IPS-NIHi7 (cell line): ENCODE results near the gene PTPN2.
A peak's percentile ranks its signal among the peaks of the same experiment; 100 is the strongest.
"Not testable (repeated sequence)": the region's sequence is repeated elsewhere in the genome, so short reads cannot be mapped to it uniquely, and the experiment has no call there.

Source experiments
- DNase-seq: peaks from one replicate; pipeline ENCODE4 v3.0.0; 2012; ENCODE audit warnings: mixed read lengths; ENCODE audit errors: extremely low spot score

PTPN2 gene

DNA sequence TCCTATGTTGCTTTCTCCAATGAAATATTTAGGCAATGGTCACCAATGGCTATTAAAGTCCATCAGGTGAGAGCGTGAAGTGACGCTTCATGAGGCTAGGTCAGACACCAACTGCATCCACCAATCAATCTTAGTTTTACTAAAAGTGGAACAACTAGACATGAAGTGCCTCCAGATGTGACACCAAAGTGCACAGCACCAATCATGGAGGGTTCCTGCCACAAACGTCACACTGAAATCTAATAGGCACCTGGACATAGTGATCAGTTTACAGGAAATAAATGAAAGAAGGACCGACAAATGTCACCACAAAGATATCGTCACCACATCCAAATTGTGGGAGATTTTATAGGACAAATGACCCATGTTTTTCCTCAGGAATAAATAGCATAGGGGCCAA lies 110.7 kb downstream of the PTPN2 start:
- no peak for DNase-seq

DNA sequence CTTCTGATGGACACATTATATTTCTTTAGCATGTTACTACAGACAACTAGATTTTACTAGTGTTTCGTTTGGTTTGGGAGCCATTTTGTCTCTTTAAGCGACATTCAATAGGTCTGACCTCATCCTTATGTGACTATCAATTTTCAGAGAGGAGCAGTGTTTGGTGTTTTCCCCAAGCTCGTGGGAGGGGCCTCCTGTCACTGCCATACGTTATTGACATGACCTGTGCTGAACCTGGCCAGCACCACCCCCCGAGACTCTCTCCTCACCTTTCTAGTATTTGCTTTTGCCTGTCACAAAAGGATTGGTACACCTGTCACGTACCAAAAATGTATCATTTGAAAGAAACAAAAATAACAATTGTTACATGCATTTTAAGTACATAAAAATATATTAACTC lies 111.9 kb downstream of the PTPN2 start:
- DNase-seq, result no peak

DNA sequence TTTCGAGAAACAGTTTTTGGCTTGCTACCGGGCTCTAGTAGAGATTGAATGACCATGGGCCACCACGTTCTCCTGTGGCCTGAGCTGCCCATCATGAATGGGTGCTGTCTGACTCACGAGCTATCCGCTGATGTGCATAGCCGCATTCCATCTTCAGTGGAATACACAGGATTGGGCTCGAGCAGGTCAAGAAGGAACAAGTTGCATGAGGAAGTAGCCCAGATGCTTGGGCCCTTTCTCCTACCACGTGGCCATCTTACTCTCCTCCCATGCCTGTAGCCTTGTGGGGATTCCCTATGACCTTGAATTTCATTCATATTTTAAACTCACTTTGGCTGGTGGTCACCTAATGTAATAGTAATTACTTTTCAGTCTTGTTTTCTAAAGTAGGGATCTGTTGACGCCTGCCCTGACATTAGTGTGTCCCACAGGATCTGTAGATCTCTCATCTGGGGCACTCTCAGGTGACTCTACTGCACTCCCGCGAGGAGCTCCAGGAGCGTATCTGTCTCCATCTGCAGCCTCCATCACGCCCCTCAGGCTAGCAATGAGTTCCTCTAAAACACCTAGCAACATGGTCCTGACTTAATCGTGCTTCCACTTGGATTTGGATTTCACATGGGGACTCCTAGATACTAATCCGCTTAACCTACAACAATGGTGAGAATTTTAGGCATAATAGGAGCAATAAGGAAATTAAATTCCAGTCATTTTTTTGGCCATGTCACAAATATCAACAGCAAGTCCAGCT lies 113.4 kb downstream of the PTPN2 start:
- DNase-seq, result no peak

DNA sequence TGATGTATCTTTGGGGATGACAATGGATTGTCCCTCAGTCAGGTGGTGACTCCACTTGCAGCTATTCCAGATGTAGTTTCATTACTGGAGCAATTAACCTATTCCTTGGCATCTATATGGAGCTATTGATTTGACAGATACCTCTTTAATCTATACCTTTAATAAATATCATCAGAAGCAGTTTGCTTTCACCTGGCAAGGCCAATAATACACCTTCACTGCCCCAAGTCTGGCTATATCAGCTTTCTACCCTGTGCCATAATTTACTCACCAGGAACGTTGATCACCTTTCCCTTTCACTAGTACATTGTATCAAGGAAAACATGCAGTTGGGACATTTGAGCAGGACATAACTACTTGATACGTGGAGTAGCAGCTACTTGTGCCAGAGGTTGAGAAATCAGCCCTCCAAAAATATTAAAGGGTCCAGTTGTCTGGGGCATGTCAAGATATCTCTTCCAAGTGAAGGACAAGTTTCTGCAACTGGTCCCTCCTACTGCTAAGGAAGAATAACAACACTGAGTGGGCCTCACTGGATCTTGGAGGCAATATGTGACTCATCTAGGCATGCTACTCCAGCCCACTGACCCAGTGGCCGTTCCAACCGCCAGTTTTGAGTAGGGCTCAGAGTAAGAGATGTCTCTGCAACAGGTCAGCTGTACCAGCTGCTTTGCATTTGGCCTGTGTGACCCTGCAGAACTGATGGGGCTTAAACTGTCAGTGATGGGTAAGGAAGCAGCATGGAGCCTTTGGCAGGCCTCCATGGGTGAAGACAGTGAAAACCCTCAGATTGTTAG lies 114.2 kb downstream of the PTPN2 start:
- no peak for DNase-seq

DNA sequence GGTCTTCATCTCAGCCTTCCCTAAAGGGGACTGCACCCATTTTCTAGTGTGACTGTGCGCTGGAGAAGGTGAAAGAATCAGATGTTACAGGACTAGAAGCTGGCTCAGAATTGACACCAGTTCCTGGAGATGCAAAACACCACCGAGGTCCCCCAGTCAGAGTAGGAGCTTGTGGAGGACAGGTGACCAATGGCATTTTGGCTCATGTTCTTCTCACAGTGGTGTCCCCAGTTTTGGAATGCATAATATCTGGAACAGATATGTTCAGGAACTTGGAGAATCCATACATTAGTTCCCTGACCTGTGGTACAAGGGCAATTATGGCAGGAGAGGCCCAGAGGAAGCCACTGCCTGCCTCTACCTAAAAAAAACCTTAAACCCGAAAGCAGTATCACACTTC lies 114.9 kb downstream of the PTPN2 start:
- DNase-seq, result no peak

DNA sequence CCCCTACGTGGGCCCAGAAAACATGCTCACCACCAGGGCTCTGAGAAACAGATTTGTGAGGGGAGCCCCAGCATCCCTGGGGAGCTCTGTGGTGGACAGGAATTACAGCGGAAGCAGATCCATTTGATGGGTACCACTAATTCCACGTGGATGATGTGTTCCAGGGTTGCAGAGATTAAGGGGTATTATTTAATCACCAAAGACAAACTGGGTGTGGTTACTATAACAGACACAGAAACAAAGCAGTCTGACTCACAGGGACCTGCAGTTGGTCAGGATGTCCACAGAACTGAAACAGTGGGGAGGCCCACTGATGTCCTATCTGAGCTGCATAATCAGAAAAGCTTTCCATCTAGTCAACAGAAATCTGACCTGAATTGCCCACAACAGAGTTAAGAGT lies 115.4 kb downstream of the PTPN2 start:
- no peak for DNase-seq

DNA sequence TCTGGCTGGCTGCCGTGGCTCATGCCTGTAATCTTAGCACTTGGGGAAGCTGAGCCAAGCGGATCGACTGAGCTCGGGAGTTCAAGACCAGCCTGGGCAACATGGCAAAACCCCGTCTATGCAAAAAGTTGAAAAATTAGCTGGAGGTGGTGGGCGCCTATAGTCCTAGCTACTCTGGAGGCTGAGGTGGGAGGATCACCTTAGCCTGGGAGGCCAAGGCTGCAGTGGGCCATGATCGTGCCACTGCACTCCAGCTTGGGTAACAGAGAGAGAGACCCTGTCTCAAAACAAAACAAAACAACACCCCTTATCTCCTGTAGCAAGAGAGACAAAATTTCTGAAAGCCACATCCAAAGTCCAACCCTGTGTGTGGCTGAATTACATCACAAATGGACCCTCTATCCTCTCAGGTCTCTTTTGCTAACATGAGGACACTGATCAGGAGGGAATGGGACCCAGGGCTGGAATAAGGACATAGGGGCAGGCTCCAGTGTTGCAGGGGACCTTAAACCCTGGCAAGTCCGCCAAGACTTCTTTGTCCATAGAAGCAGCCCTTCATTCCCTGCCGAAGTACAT lies 116.4 kb downstream of the PTPN2 start:
- DNase-seq, result no peak

DNA sequence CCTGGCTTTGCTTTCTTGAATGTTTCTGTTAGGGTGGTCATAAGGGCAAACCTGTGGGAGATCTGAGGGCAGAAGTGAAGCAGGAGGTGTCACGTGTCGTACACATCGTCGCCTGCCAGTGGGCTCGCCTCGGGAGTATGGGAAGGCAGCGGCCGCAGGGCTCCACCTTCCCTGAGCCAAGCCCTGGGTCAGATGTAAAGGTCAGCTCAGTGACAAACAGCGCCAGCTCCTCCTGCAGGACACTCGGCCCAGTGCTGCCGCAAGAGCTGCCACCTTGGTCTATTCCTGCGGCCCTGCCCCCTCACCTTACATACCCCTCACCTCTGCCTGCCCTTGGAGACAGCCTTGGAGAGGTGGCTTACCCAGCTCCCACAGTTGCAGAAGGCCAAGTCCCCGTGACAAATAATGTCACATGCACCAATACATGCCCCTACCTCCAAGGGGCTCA lies 117.0 kb downstream of the PTPN2 start:
- peak; percentile 93 for DNase-seq

DNA sequence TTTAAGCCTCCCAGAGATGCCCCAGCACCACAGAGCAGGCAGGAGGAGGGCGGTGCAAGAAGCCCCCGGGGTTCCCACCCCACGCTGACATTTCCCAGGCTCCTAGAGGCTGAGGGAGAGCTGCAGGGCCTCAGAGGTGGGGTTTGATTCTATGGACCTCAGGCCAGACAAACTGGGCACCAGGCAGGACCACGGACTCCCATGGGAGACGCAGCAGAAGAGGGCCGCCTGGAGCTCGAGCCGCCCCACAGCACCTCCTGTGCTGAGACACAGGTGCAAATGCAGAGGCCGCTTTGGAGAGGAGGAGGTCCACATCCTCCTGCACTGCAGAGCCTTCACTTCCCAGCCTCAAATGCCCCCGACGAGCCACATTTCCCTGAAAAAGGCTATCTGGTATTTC lies 118.5 kb downstream of the PTPN2 start:
- DNase-seq, result no peak

DNA sequence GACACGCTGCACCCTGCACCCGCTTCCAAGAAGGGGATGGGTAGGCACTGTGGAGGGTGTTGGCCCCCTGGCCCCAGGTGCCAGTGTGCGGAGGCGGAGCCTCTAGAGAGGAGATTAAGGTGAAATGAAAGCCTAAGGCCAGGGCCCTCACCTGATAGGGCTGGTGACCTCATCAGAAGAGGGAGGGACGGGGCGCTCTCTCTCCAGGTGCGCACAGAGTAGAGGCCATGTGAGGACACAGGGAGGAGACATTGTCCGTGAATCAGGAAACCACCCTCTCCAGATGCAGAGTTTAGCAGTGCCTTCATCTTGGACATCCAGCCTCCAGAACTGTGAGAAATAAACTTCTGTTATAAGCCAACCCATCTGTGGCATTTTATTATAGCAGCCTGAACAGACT lies 118.9 kb downstream of the PTPN2 start:
- DNase-seq, result no peak

DNA sequence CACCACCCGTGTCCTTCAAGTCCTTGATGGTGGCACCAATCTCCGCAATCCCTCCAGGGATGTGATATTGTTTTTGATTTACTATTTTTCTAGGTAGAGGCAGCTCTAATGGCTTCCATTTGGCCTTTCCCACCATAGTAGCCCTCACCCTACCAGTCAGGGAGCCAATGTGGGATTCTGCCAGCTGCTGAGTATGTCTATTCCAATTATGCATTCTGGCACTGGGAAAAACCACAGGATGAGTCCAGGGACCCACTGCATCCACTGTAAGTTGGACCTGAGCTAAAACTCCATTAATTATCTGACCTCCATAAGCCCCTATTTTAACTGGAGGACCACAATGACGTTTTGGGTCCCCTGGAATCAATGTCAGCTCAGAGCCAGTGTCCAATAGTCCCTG lies 125.5 kb downstream of the PTPN2 start:
- not testable (repeated sequence) for DNase-seq

DNA sequence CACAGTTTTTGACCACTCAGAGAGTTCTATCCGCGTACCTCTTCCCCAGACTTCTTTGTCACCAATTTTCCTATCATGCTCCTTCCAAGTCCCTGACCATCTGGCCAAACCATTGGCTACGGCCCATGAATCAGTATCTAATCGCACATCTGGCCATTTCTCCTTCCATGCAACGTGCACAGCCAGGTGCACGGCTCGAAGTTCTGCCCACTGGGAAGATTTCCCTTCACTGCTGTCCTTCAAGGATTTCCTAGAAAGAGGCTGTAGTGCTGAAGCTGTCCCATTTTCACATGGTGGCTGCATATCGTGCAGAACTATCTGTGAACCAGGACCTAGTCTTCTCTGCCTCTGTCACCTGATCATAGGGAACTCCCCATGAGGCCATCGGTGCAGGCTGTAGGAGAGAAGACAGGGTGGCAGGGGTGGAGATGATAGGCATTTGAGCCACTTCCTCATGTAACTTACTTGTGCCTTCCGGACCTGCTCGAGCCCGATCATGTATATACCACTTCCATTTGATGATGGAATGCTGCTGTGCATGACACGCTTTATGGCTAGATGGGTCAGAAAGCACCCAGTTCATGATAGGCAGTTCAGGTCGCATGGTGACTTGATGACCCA lies 127.3 kb downstream of the PTPN2 start:
- not testable (repeated sequence) for DNase-seq

DNA sequence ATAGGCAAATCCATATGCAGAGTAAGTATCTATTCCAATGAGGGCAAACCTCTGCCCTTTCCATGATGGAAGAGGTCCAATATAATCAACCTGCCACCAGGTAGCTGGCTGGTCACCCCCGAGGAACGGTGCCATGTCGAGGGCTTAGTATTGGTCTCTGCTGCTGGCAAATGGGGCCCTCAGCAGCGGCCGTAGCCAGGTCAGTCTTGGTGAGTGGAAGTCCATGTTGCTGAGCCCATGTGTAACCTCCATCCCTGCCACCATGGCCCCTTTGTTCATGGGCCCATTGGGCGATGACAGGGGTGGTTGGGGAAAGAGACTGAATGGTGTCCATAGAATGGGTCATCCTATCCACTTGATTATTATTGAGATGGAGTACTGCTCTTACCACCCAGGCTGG lies 128.4 kb downstream of the PTPN2 start:
- not testable (repeated sequence) for DNase-seq

DNA sequence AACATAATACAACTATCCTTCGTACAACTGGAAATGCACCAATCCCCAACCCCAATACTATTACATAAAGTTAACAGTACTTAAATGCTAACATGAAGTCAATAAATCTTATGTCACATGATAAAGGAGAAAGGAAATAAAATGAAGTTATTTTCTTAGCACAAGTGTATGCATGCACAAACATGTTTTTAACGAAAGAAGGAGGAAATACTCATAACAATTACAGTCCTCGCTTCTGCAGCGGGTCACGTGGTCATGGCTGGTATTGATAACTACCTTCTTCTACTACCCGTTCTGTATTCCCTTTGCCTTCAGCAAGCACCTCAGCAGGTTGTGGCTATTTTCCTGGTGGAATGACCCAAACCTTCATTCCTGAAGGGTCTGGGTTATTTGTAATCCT lies 129.5 kb downstream of the PTPN2 start:
- DNase-seq, result no peak

DNA sequence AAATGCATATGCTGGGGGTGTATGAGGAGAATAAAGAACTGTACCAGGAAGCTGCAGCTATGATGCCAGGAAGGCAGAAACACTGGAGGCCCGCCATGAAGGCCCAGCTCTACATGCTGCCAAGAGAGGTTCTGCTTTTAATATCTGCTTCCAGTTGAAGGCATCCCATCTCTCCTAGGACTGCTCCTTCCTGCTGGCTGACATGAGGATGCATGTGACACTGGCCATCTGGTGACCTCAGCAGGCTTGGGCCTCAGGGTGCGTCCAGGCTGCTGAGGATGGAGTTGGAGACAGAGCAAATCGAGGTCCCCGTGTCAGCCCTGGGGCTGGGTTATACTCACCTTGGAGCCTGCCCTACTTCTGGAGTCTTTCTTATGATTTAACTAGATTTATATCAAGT lies 132.1 kb downstream of the PTPN2 start:
- DNase-seq, result no peak

DNA sequence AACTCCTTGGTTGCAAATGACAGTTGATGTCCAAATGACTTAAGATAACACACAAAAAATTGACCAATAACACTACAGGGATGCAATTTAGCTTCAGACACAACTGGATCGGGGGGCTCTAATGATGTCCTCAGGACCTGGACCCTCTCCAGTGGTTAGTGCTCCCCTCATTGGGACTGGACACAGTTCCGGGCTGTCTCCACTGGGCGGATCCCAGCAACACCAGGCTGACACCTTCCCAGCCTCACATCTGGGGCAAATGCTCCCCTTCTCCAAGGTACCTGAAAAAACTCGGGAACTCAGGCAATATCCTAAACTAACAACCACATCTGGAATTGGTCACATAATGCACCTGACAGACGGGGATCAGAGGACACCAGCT lies 132.5 kb downstream of the PTPN2 start:
- no peak for DNase-seq

DNA sequence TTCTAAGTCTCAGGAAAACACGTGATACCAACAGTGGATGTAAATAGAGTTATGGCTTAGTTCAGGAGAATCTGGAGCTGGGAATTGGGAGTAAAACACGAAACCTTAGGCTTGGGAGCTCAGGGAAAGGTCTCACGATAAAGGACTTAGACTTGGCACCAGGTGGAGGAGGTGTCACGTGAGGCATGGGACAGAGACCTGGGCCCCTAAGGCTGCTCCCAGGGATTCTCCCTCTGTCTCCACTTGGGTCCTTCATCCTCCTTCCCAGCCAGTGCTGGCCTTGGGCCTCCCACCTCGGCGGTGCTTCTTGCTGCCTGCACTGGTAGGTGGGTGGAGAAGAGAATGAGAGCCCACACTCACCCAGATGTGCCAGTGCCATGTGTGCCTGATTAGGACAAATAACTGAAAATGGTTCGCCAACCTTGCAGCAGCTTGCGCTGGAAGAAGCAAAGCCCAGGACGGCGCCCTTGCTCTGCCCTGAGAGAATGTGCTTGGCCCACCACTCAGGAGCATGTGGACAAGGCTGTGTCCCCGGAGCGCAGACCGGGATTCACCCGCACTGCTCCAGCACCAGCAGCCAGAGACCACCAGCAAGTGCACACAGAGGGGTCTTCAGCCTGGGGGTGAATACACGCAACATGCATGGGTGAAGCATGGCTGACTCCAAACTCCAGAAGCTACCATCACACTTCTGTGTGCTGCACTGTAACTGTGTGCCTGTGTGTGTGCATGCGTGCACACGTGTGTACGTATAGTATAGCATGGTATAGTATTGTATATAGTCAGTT lies 133.1 kb downstream of the PTPN2 start:
- no peak for DNase-seq

DNA sequence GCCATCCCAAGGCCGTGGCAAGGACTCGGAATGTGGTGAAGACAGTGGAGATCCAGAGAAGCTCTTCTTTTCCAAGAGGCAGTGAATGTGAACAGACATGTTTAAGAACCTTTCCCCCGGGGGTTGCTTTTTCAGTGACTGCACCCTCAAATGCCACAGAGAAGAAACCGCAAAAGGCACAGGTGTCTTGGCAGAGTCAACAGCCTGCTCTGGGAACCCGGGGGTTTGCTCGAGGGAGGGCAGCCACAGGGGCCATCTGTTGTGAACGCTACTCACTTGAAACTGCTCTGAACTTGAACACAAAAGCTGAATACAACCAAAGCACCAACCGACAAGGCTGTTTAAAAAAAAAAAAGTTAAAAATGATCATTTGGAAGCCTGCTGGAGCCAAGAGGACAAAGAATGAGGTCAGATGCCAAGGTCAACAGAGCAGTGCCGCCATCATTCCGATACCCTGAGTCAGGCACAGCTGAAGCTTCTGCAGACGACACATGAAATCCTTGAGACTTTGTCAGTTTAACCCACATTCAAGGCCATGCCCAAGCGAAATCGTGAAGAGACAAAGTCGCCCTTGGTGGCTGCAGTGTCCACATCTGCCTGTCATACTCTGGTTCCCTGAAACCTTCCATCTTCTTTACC lies 133.8 kb downstream of the PTPN2 start:
- no peak for DNase-seq

DNA sequence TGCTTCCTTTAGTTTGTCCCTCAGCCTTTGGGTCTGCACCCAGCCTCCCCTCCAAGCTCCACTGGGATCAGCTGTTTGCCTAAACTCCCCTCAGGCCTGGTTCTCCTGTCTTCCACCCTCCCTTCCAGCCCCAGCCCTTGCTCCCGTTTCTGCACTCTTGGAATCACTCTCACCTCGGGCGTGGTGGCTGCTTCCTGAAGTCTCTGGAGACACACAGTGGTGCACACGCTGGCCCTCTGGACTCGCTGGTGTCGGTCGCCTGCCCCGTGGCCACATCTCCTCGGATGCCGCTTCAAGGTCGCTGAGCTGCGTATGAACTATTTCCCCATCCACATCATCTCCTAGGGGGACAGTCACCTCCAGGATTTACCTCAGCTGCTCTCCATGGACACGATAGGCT lies 134.9 kb downstream of the PTPN2 start:
- DNase-seq, result no peak

DNA sequence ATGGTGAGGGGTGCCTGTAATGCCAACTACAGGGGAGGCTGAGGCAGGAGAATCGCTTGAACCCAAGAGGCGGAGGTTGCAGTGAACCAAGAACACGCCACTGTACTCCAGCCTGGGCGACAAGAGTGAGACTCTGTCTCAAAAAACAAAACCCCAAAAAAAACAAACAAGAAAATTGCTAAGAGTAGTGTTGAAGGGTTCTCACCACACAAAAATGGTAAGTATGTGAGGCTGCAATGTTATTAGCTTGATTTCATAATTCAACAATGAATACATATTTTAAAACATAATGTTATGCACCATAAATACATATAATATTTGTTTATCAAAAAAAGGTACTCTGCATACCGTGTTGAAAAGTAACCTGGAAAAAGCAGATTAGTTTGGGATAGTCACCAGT lies 135.4 kb downstream of the PTPN2 start:
- DNase-seq, result no peak
